ENCODE measurements around the gene C1QTNF1.
A peak's percentile ranks its signal among the peaks of the same experiment; 100 is the strongest.

The C1QTNF1 gene, protein sequence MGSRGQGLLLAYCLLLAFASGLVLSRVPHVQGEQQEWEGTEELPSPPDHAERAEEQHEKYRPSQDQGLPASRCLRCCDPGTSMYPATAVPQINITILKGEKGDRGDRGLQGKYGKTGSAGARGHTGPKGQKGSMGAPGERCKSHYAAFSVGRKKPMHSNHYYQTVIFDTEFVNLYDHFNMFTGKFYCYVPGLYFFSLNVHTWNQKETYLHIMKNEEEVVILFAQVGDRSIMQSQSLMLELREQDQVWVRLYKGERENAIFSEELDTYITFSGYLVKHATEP

GRCh38 chr17:79023886-79024771 is at the start of gene C1QTNF1:
Gene C1QTNF1 (plus strand): TSS chr17:79024169. CDS start chr17:79043969, 19,800 bp downstream.
- DNase-seq: peak; percentile 40 to 43

- no peak for DNase-seq
Observed at GRCh38 chr17:78974635-78975591, 49.1 kb upstream of the C1QTNF1 start.

DNA sequence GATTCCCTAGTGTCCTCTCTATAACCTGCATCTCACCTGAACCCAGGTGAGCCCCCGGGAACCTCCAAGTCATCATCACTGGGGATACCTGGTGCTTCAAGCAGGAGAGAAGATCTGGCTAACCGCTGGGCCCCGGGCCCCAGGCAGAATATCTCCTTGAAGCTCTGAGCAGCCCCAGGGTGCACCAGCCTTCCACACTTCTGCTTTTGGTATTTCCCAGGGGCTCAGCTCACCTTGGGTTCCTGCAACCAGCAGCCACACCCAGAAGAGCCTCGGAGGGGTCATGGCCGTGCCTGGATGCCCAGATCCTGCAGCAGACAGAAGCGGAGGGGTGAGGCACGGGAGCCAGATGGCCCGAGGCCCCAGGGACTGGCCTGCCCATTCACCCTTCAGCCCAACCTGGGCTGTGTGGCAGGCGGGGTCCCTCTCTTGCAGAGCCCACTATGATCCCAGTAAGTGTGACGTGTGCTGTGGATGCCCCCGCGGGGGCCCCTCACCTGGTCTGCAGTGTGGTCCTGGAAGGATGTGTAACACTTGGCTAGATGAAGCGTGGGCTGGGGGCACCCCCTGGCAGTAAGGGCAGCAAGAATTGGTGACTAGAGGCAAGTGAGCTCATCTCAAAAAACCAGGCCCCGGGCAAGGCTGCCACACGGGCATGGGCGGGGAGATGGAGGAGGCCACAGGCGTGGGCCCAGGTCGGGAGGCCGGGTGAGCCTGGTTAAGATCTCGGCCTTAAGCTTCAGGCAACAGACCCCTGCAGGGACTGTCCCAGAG is 46.9 kb upstream of the C1QTNF1 start:
- DNase-seq: no peak

DNA sequence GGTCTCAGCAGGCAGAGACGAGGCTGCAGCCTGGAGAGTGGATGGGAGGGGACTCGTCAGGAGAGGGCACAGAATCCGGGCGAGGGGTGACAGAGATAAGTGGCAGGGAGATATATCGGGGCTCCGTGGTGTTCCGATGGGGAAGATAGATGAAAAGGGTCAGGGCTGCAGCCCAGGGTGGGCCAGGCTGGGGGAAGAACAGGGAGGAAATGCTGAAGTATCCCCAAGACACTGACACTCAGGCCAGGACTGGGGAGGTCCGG is 46.4 kb upstream of the C1QTNF1 start:
- no peak for DNase-seq

DNA sequence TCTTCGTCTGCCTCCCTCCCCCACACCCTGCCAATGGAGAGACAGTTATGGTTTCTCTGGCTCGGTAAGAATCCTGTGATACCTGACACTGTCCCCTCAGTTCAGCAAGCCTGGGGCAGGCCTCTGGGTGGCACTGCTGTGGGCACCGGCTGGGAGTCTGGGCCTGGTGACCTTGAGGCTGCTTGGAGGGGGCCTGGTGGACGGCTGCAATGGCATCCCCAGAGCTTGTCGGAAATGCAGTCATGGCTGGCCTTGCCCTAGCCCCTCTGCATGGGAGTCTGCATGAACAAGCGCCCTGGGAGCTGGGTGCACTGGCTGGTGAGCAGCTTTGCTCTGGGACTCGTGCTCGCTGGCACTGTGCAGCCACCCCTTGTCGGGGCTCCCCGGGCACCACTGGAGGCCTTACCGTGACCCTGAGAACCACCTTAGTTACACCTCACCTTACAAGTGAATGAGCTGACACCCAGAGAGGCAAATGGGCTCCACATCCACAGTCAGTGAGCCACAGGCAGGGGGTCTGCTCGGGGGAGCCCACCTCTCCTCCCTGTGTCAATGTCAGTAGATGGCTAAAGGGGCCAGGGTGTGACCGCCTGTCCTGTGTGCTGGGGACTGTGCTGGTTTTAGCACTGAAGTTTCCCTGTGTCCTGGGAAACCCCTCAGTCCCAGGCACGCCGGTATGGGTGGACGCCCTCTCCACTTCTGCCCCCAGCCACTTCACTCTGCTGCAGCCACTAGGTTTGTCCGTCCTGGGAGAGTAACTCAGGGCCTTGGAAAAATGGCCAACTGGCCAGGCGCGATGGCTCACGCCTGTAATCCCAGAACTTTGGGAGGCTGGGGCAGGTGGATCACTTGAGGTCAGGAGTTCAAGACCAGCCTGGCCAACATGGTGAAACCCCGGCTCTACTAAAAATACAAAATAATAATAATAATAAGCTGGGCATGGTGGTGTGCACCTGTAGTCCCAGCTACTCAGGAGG is 45.7 kb upstream of the C1QTNF1 start:
- no peak for DNase-seq

DNA sequence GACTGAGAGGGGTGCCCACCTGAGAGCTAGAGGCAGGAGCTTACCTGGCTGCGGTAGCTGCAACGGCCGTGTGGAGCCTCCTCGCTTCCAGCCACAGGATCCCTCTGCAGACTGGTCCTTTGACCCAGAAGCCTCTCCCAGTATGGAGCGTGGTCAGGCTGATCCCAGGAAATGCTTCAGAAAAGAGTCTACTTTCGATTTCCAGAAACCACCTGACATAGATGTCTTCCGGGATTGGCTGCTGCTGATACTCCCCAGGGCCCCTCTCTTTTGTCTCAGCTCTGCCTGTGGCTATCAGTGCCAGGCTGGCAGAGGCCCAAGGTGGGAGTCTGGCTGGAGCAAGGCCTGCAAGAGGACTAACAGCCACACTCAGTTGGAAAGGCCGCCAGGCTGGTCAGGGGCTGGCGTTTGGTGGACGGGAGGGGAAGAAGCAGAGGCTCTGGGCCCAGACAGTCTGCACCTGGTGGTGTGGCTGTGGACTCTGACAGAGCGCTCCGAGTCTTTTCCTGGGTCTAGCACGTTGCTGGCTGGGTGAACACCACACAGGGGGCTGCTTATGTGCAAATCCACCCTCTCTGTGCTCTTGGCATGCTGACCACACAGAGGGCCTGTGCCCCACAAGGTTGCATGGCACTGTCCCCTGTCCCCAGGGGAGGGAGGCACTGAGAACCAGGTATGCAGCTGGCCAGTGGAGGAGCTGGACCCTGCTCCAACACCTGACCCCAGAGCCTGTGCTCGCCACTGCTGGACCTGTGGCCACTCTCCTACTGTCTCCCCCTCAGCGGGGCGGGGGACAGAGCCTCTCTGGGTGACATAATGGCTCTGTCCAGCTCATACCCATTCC is 44.0 kb upstream of the C1QTNF1 start, which contains the start of gene LGALS3BP:
Gene LGALS3BP, minus strand, starts transcription at position 144 of the 844 bp plus-strand sequence. CDS start 2,732 bp downstream, outside the sequence.
- DNase-seq: peak; percentile 37 to 41

DNA sequence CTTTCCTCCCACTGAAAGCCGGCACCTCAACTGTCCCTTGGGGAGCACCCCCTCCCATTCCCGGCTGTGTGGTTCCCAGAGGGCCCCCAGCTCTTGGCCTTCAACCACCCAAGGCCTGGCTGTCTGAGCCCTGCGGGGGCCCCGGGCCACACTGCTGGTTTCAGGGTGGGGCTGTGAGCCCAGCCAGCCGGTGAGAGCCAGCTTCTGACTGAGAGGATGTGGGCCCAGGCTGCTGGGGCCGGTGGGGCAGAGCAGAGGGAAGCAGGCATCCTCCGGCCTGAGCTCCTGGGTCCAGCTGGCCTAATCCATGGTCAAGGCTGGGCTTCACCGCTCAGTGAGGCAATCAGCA is 43.4 kb upstream of the C1QTNF1 start:
- no peak for DNase-seq

- no peak for DNase-seq
Observed at GRCh38 chr17:78981010-78981888, 42.7 kb upstream of the C1QTNF1 start.

- no peak for DNase-seq
Observed at GRCh38 chr17:78985395-78985794, 38.6 kb upstream of the C1QTNF1 start.

DNA sequence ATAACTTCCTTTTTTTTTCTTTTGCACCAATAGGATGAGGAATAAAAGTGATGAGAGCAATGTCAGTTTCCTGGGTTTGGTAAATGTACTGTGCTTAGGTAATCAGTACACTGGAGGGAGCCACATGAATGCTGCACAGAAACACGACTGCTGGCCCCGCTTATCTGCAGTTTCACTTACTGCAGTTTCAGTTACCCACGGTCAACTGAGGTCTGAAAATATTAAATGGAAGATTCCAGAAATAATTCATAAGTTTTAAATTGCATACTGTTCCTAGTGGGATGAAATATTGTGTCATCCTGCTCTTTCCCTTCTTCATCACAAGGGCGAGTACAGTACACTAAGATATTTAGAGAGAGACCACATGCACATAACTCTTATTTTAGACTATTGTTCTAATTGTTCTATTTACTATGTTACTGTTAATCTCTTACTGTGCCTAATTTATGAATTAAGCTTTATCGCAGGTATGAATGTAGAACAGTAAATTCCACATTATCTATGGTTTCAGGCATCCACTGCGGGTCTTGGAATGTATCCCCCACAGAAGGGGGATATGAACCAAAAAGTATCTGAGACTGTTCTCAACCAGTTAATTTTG is 37.8 kb upstream of the C1QTNF1 start:
- DNase-seq: no peak

GRCh38 chr17:78986649-78987328 is 37.2 kb upstream of the C1QTNF1 start:
- no peak for DNase-seq

GRCh38 chr17:78988152-78988551 is 35.8 kb upstream of the C1QTNF1 start:
- no peak for DNase-seq

DNA sequence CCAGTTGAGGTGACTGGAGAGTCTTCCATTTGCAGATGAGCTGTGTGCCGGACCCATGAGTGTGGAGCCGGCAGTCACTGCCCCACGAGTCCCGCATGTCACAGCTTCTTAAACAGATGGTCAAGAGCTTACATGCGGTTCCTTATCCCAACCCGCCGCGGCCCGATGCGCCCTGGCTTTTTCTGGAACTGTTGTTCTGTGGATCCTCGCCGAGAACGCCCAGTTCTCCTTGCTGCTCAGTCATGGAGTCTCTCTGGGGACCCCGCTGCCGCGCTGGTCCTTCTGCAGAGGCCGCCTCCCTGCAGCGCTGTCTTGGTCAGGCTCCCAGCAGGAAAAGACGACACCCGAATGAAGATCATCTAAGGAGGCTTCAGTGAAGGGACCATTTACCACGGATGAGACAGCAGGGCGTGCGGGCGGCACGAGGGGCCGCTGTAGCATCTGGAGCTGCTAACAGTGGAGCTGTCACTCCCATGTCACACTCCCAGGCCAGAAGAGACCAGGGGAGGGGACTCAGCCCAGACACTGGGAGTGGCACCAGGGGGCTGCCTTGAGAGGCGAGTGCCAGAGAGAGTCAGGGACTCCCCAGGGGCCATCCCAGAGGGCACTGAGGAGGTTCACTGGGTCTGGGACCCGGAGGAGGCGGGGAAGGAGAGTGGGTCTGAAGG is 33.5 kb upstream of the C1QTNF1 start:
- DNase-seq: no peak

GRCh38 chr17:78991017-78991738 is 32.8 kb upstream of the C1QTNF1 start:
- no peak for DNase-seq

- no peak for DNase-seq
Observed at GRCh38 chr17:78991906-78992532, 31.9 kb upstream of the C1QTNF1 start.

GRCh38 chr17:78992542-78993212 is 31.3 kb upstream of the C1QTNF1 start:
- DNase-seq: no peak
